GM06990 (cell line): Measurements from ENCODE around the gene LARP4.

ENCODE experiments used
- DNase-seq: peaks from one replicate; pipeline ENCODE4 v3.0.0-alpha.2; 2011; ENCODE audit not compliant: insufficient read length; ENCODE audit errors: extremely low read depth
- H3K27me3 ChIP-seq: replicated peaks from 2 replicates; pipeline ENCODE4 v1.6.0; 2011; ENCODE audit warnings: low read length; ENCODE audit not compliant: control insufficient read depth, insufficient read depth
- H3K36me3 ChIP-seq: 2 replicates; pipeline ENCODE4 v1.5.1; 2011; ENCODE audit warnings: low read length; ENCODE audit not compliant: control insufficient read depth, insufficient read depth
- H3K4me3 ChIP-seq: replicated peaks from 2 replicates; pipeline ENCODE4 v1.5.1; 2011; ENCODE audit warnings: low read depth, mild to moderate bottlenecking, control low read depth, low read length
- CTCF ChIP-seq: IDR thresholded peaks from 2 replicates; pipeline ENCODE4 v1.5.1; 2011; ENCODE audit warnings: low read length, control low read depth, mild to moderate bottlenecking, inconsistent platforms; ENCODE audit not compliant: insufficient read depth, poor library complexity, severe bottlenecking

LARP4 gene

GRCh38 chr12:50400638-50401499, at the start of gene LARP4:
TSS of gene LARP4 (plus strand) at chr12:50400885. CDS start at chr12:50401011, 126 bp downstream.
- no peak for TF ChIP-seq CTCF
- no peaks in the 10 kb centered on the region for H3K27me3 ChIP-seq
- DNase-seq = peak; percentile 93
- H3K4me3 ChIP-seq = peak within 1 kb of the TSS; percentile 71
- no peaks in the 10 kb centered on the region for H3K36me3 ChIP-seq

DNA sequence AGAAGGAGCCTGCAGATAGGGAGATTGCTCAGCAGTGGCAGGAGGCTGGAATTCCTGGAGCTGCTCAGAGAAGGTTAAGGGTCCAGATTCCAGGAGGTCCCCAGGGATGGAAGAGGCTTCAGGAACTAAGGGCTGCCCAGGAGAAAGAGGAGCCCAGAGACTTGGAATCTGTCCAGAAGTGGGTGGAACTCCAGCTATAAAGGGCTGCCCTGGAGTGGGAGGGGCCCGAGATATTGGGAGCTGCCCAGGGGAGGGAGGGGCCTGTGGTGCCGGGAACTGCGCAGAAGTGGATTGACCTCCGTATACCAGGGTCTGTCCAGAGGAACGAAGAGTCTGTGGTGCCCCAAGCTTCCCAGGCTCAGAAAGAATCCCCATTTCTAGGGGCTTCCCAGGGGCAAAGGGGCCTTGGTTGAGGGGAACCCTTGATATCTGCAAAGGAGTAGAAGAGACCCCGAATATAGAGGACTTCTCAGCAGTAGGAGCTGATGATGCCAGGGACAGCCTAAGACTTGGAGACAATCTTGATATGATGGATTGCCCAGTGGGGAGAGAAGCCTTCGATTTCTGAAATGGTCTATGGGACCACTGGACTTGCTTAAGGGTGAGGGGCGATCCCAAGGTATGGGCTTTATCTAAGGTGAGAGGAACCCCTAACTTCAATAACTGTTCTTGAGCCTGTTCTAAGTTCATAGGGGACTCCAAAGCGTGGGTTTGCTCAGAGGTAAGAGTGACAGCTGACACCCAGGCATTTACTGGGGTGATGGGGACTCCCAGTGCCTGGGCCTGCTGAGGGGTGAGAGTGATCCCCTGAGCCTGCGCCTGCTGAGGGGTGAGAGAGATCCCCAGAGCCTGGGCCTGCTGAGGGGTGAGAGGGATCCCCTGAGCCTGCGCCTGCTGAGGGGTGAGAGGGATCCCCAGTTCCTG, 49.3 kb upstream of the LARP4 start:
- no peak for TF ChIP-seq CTCF
- Histone ChIP-seq H3K36me3 (no peaks in the 10 kb centered on the region), H3K4me3 (no peak overlapping the region), H3K27me3 (no peaks in the 10 kb centered on the region)
- DNase-seq = no peak

DNA sequence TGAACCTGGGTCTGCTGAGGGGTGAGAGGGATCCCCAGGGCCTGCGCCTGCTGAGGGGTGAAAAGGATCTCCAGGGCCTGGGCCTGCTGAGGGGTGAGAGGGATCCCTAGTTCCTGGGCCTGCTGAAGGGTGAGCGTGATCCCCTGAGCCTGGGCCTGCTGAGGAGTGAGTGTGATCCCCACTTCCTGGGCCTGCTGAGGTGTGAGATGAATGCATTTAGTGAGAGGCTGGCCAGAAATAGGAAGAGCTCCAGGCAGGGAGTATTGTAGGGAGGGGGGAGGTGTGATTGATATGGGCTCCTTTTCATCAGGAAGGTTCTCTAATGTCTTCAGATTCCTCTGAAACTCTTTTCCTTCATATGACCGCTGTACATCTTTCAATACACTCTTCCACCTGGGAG, 47.3 kb upstream of the LARP4 start:
- Histone ChIP-seq H3K4me3 (no peak overlapping the region), H3K27me3 (no peaks in the 10 kb centered on the region), H3K36me3 (no peaks in the 10 kb centered on the region)
- no peak for TF ChIP-seq CTCF
- no peak for DNase-seq

DNA sequence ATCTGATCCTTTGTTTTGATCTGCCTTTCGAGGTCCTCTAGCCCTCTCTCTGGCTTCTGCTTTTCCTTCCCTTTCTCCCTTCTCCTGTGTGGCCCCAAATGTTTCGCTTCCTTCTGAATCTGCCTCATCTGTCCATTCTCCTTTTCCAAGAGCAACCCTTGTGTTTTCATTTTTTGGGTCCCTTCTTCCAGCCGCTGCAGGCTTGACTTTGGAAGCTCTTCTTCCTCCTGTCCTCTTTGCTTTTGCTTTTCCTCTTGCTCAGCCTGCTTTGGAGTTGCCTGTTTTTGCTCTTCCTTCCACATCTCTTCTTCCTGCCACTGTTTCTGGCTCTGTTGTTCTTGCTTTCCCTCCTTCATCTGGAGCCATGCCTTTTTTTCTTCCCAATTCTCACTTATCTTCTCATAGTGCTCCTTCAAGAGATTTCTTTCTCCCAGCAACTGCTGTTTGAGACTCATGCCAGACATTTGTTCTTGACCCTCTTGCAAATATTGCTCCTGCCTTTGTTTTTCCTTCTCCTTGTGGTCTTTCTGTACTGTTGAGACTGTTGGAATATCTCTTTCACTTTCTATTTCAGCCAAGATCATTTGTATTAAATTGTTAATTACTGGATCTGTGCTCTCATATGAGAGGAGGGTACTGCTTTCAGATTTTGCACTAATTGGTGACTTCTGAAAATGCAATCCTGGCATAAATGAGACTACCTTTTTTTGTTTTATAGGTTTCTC, 46.7 kb upstream of the LARP4 start:
- no peak for DNase-seq
- Histone ChIP-seq H3K4me3 (no peak overlapping the region), H3K27me3 (no peaks in the 10 kb centered on the region), H3K36me3 (no peaks in the 10 kb centered on the region)
- no peak for TF ChIP-seq CTCF

DNA sequence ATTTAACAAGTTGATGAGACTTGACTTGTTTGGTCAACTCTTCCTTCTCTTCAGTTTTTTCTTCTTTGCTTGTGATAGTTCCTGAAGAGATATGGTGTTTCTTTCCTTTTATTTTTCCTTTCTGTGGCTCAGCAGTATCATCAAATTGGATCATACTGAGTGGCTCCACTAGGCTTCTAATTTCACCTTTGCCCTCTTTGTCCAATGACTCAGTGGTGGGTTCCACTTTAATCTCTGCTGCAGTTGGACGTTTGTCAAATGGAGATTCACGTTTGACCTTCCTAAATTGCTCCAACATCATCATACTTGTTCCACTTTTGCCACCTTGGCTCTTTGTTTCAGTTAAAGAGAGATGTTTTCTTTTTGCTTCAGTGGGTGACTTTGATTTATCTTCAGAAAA, 45.8 kb upstream of the LARP4 start:
- no peaks in the 10 kb centered on the region for H3K36me3 ChIP-seq
- no peak for DNase-seq
- TF ChIP-seq CTCF = no peak
- H3K4me3 ChIP-seq = no peak overlapping the region
- H3K27me3 ChIP-seq = no peaks in the 10 kb centered on the region
